ENCODE results near the gene GNAT1. TPM values are rescaled to one million over a fixed set of nuclear protein-coding genes. Genes with fewer than 3 reads are reported as not detected.

GNAT1 gene
- total and polyA plus RNA-seq, 2 of the 13 experiments (the other 11 are each of a cell fraction or from before 2014, with no cell fraction given), result 0.15 TPM; not detected in 1

GRCh38 chr3:50227390-50228183 is 36.2 kb downstream of the GNAT1 start (continued):
- TF ChIP-seq FOXP4 (CRISPR knock-in tag; IDR thresholded peaks at IDR 0.05) (peak; percentile 55; the same call in 1 of the 2 replicates), ZNF724P (CRISPR knock-in tag; IDR thresholded peaks at IDR 0.05; ENCODE audit: borderline replicate concordance) (peak; percentile 76; the same call in 1 of the 2 replicates), IKZF5 (CRISPR knock-in tag; IDR thresholded peaks at IDR 0.05) (peak; percentile 95), SIX1 (CRISPR knock-in tag; IDR thresholded peaks at IDR 0.05; ENCODE audit: borderline replicate concordance) (0 out of 2 replicates have a peak, but pooled peaks have one; percentile 12), ZNF124 (CRISPR knock-in tag; IDR thresholded peaks at IDR 0.05) (no peak; the same call in 1 of the 2 replicates), RXRB (CRISPR knock-in tag; IDR thresholded peaks at IDR 0.05; ENCODE audit: borderline replicate concordance) (peak; percentile 67; the same call in 1 of the 2 replicates), GATAD1 (CRISPR knock-in tag; IDR thresholded peaks at IDR 0.05) (peak; percentile 91), ISX (CRISPR knock-in tag; conservative IDR thresholded peaks at IDR 0.05) (no peak), NFYB (CRISPR knock-in tag; IDR thresholded peaks at IDR 0.05) (peak; percentile 52), ZNF543 (CRISPR knock-in tag; IDR thresholded peaks at IDR 0.05) (peak; percentile 44; the same call in 1 of the 2 replicates), ZC3H13 (CRISPR knock-in tag; IDR thresholded peaks at IDR 0.05) (peak; percentile 85; the same call in 1 of the 2 replicates), NFE2L2 (IDR thresholded peaks at IDR 0.05; ENCODE audit: low read length) (no peak), ZNF672 (CRISPR knock-in tag; IDR thresholded peaks at IDR 0.05) (no peak; the same call in 1 of the 2 replicates), MXI1 (IDR thresholded peaks at IDR 0.05; ENCODE audit: borderline replicate concordance, low read depth, low read length) (peak; percentile 79; the same call in 1 of the 3 replicates), ZNF275 (CRISPR knock-in tag; IDR thresholded peaks at IDR 0.05; ENCODE audit: borderline replicate concordance) (no peak; the same call in 1 of the 2 replicates), KDM5B (CRISPR knock-in tag; IDR thresholded peaks at IDR 0.05; ENCODE audit: borderline replicate concordance) (peak; percentile 43; the same call in 1 of the 2 replicates), ZNF781 (CRISPR knock-in tag; IDR thresholded peaks at IDR 0.05; ENCODE audit: borderline replicate concordance, not compliant biosample characterization) (peak; percentile 67), BRD4 (CRISPR knock-in tag; IDR thresholded peaks at IDR 0.05) (no peak), HDAC6 (IDR thresholded peaks at IDR 0.05; ENCODE audit: low read depth, low read length) (no peak), ZNF30 (CRISPR knock-in tag; IDR thresholded peaks at IDR 0.05) (no peak), ZNF281 (CRISPR knock-in tag; IDR thresholded peaks at IDR 0.05; ENCODE audit: borderline replicate concordance) (peak; percentile 35; the same call in 1 of the 2 replicates), HNF4G (IDR thresholded peaks at IDR 0.05; ENCODE audit: borderline replicate concordance, low read depth, low read length) (no peak), HNF4G (CRISPR knock-in tag; IDR thresholded peaks at IDR 0.05; ENCODE audit: borderline replicate concordance, low read depth) (no peak)

Data from HepG2 (cell line).